ENCODE results near the gene FCAMR. TPM values are rescaled to one million over a fixed set of nuclear protein-coding genes. Genes with fewer than 3 reads are reported as not detected.

Gene FCAMR
- total RNA-seq, 4 donors from 2014 or later: 0.37 to 2.4 (median 0.64) TPM; not detected in 1

- no peaks in the 10 kb centered on the region for H3K36me3 ChIP-seq
- no peak for DNase-seq
- H3K9me3 ChIP-seq: no peaks in the 10 kb centered on the region
- intact Hi-C loops (cut with DNase I; ENCODE audit: low total_unique reads) (loop anchor here (10.0 kb wide), 1 partner anchor 281 kb away; the partner anchor contains the start of gene DYRK3), in situ Hi-C loops (cut with MboI; ENCODE audit: low pct_ligation_motif_present in 1 of 4, low pct_unique_long_range_greater_than_20kb in 1 of 4, low sequenced_read_pairs in 3 of 4) (loop anchor here (10.0 to 25.0 kb wide), 5 partner anchors 101 to 281 kb away; partner anchors contain the start of gene DYRK3 (in 3 of the 4))
- H3K4me1 ChIP-seq: peaks cover 0 to 16% (median 0%) of the 10 kb centered on the region in 4 donors
- H3K27me3 ChIP-seq: no peaks in the 10 kb centered on the region
- no peak overlapping the region for H3K27ac ChIP-seq
- TF ChIP-seq POLR2AphosphoS5 (IDR thresholded peaks at IDR 0.05) (no peak), POLR2A (IDR thresholded peaks at IDR 0.05) (no peak), EP300 (IDR thresholded peaks at IDR 0.05; ENCODE audit: low read depth) (no peak), CTCF (IDR thresholded peaks at IDR 0.05) (no peak)
- H3K4me3 ChIP-seq: no peak overlapping the region
- 79 to 84% methylated on average over 2 to 8 of the region's 8 CpGs for WGBS, 2 donors (ENCODE audit: low coverage in 1 of 2)
Measured at GRCh38 chr1:206916000-206916709, 54.1 kb downstream of the FCAMR start.

GRCh38 chr1:206915030-206915735 is 55.1 kb downstream of the FCAMR start:
- 87 to 92% methylated on average over 7 to 15 of the region's 15 CpGs for WGBS, 2 donors (ENCODE audit: low coverage in 1 of 2)
- intact Hi-C loops (cut with DNase I; ENCODE audit: low total_unique reads): loop anchor here (10.0 kb wide), 1 partner anchor 280 kb away; the partner anchor contains the start of gene DYRK3

GRCh38 chr1:206913766-206914537 is 56.3 kb downstream of the FCAMR start:
- 83 to 84% methylated on average over 9 to 12 of the region's 12 CpGs for WGBS, 2 donors (ENCODE audit: low coverage in 1 of 2)
- TF ChIP-seq EP300 (IDR thresholded peaks at IDR 0.05; ENCODE audit: low read depth): no peak
- no peak for TF ChIP-seq CTCF (IDR thresholded peaks at IDR 0.05)
- TF ChIP-seq POLR2A (IDR thresholded peaks at IDR 0.05): no peak
- no peak for TF ChIP-seq POLR2AphosphoS5 (IDR thresholded peaks at IDR 0.05)
- in situ Hi-C loops (cut with MboI; ENCODE audit: low pct_ligation_motif_present in 1 of 4, low pct_unique_long_range_greater_than_20kb in 1 of 4, low sequenced_read_pairs in 3 of 4): loop anchor here (5.0 to 25.0 kb wide), 6 partner anchors 99 to 279 kb away; partner anchors contain the start of gene DYRK3 (in 3 of the 4)

More at GRCh38 chr1:206915030-206915735, 55.1 kb downstream of the FCAMR start:
- Histone ChIP-seq H3K36me3 (no peaks in the 10 kb centered on the region), H3K27me3 (peaks cover 5% of the 10 kb centered on the region), H3K9me3 (no peaks in the 10 kb centered on the region), H3K27ac (no peak overlapping the region), H3K4me1 (peaks cover 0 to 19% (median under 1%) of the 10 kb centered on the region in 4 donors), H3K4me3 (no peak overlapping the region)
- in situ Hi-C loops (cut with MboI; ENCODE audit: low pct_ligation_motif_present in 1 of 4, low pct_unique_long_range_greater_than_20kb in 1 of 4, low sequenced_read_pairs in 3 of 4): loop anchor here (10.0 to 25.0 kb wide), 5 partner anchors 100 to 280 kb away; partner anchors contain the start of gene DYRK3 (in 3 of the 4)
- TF ChIP-seq POLR2A (IDR thresholded peaks at IDR 0.05): no peak
- TF ChIP-seq CTCF (IDR thresholded peaks at IDR 0.05): no peak
- TF ChIP-seq POLR2AphosphoS5 (IDR thresholded peaks at IDR 0.05): no peak
- TF ChIP-seq EP300 (IDR thresholded peaks at IDR 0.05; ENCODE audit: low read depth): no peak
- no peak for DNase-seq

More at GRCh38 chr1:206913766-206914537, 56.3 kb downstream of the FCAMR start:
- Histone ChIP-seq H3K27me3 (peaks cover 5% of the 10 kb centered on the region), H3K36me3 (no peaks in the 10 kb centered on the region), H3K27ac (no peak overlapping the region), H3K4me1 (peaks cover 2 to 31% (median 9%) of the 10 kb centered on the region in 4 donors), H3K9me3 (no peaks in the 10 kb centered on the region), H3K4me3 (no peak overlapping the region)
- no peak for DNase-seq
- intact Hi-C loops (cut with DNase I; ENCODE audit: low total_unique reads): loop anchor here (5.0 to 10.0 kb wide), 2 partner anchors 187 to 279 kb away; partner anchors contain the start of gene DYRK3
